AG09319 (cell line): Measurements from ENCODE around the gene SLC46A2.

Experiments
- DNase-seq: peaks from one replicate; pipeline ENCODE4 v3.0.0-alpha.2; 2010; ENCODE audit warnings: low read depth; ENCODE audit errors: extremely low read depth
- CTCF ChIP-seq: IDR thresholded peaks from 2 replicates; pipeline ENCODE4 v1.5.1; 2011; ENCODE audit warnings: low read depth, mild to moderate bottlenecking, inconsistent platforms, low read length, moderate library complexity

Gene SLC46A2

GRCh38 chr9:112917047-112917986 is 26.6 kb upstream of the SLC46A2 start:
- no peak for DNase-seq
- TF ChIP-seq CTCF = no peak

- no peak for TF ChIP-seq CTCF
- no peak for DNase-seq
These were observed 23.8 kb upstream of the SLC46A2 start for GRCh38 chr9:112914524-112914923.

GRCh38 chr9:112913326-112913725 is 22.6 kb upstream of the SLC46A2 start:
- DNase-seq = no peak
- no peak for TF ChIP-seq CTCF

- DNase-seq = no peak
- TF ChIP-seq CTCF = no peak
These were observed 22.0 kb upstream of the SLC46A2 start for GRCh38 chr9:112912636-112913035.

GRCh38 chr9:112911736-112912135 is 21.1 kb upstream of the SLC46A2 start:
- DNase-seq = no peak
- TF ChIP-seq CTCF = no peak

- DNase-seq = no peak
- TF ChIP-seq CTCF = no peak
These were observed 14.4 kb upstream of the SLC46A2 start for GRCh38 chr9:112905084-112905483.

- DNase-seq = no peak
- TF ChIP-seq CTCF = no peak
These were observed 10.2 kb upstream of the SLC46A2 start for GRCh38 chr9:112900901-112901300.
